Measurements from ENCODE around the gene OR8D1. TPM values are rescaled to one million over a fixed set of nuclear protein-coding genes. Genes with fewer than 3 reads are reported as not detected.

Gene OR8D1
- total and polyA plus RNA-seq, 4 donors, result not detected

DNA sequence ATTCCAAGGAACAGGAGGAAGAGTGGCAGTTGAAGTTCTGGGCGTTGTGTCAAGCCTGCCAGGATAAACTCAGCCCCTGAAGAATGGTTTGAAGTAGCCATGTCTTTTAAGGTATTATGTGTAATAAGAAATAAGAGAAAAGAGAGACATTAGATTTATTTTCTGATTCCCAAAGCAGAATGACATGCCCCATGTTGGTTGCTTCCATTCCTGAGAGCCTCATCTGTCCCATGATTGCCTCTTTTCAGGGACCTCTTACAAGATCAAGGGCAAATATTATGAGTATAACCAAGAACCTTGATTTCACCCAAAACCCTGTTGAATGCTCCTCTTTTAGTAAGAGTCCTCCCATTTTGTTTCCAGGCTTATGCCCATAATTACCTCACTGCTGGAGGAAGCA is 6.3 kb upstream of the OR8D1 start, which contains the start of gene OR8D2:
TSS of gene OR8D2 (minus strand) at position 101 of the 400 bp plus-strand sequence. CDS start at position 101, 0 bp downstream.
- 77 to 86% methylated on average over 1 of the region's 1 CpG for WGBS, 2 donors
- no peaks in the 10 kb centered on the region for H3K36me3 ChIP-seq (ENCODE audit: control insufficient read depth in 4 of 4, insufficient read depth in 4 of 4, low read length in 4 of 4)

DNA sequence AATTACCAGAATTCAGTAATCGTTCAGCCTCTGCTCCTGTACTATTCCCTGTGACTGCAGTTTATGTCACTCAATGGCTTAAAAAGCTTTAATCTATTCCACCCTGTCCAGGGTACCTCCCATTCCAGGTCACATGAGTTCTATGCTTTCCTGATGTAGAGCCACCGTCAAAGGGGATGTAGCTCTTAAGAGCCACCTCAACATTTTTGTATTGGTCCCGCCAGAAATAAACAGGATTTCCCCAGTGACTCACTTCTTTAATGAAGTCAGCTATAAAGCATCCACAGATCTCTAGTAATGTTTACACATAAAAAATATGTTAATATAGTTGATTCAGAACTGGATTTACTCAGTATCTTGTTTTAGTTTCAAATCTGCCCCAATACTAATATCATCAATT is 1.3 kb upstream of the OR8D1 start:
- no peak for ATAC-seq (ENCODE audit: insufficient read depth, low FRiP score)
- DNase-seq, result peak in 1 of 3 donors; percentile 7
- Histone ChIP-seq H3K9me3 (ENCODE audit: control insufficient read depth in 4 of 4, insufficient read depth in 3 of 4, low read length in 3 of 4) (peaks cover 0 to 4% (median 0%) of the 10 kb centered on the region in 4 donors), H3K27ac (ENCODE audit: low read depth in 1 of 2, low read length in 1 of 2) (no peak overlapping the region), H3K4me3 (no peak overlapping the region), H3K9ac (ENCODE audit: insufficient read depth in 1 of 2, low read length in 2 of 2) (no peak overlapping the region), H3K4me1 (ENCODE audit: control insufficient read depth in 5 of 5, insufficient read depth in 5 of 5, low read length in 5 of 5) (no peaks in the 10 kb centered on the region), H3K27me3 (ENCODE audit: control insufficient read depth in 3 of 3, insufficient read depth in 3 of 3, low read length in 2 of 3) (peaks cover 0 to 2% (median 0%) of the 10 kb centered on the region in 3 donors), H3K36me3 (ENCODE audit: control insufficient read depth in 4 of 4, insufficient read depth in 4 of 4, low read length in 4 of 4) (no peaks in the 10 kb centered on the region)
- WGBS, 2 donors, result 40 to 58% methylated on average over 3 of the region's 3 CpGs
- TF ChIP-seq, protein P1, sequence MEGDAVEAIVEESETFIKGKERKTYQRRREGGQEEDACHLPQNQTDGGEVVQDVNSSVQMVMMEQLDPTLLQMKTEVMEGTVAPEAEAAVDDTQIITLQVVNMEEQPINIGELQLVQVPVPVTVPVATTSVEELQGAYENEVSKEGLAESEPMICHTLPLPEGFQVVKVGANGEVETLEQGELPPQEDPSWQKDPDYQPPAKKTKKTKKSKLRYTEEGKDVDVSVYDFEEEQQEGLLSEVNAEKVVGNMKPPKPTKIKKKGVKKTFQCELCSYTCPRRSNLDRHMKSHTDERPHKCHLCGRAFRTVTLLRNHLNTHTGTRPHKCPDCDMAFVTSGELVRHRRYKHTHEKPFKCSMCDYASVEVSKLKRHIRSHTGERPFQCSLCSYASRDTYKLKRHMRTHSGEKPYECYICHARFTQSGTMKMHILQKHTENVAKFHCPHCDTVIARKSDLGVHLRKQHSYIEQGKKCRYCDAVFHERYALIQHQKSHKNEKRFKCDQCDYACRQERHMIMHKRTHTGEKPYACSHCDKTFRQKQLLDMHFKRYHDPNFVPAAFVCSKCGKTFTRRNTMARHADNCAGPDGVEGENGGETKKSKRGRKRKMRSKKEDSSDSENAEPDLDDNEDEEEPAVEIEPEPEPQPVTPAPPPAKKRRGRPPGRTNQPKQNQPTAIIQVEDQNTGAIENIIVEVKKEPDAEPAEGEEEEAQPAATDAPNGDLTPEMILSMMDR (IDR thresholded peaks at IDR 0.05; ENCODE audit: control extremely low read depth, extremely low read depth), result no peak

More for the DNA sequence above, 6.3 kb upstream of the OR8D1 start, which contains the start of gene OR8D2:
- Histone ChIP-seq H3K4me1 (ENCODE audit: control insufficient read depth in 5 of 5, insufficient read depth in 5 of 5, low read length in 5 of 5) (no peaks in the 10 kb centered on the region), H3K4me3 (no peak within 1 kb of the TSS), H3K9me3 (ENCODE audit: control insufficient read depth in 4 of 4, insufficient read depth in 3 of 4, low read length in 3 of 4) (peaks cover 0 to 4% (median under 1%) of the 10 kb centered on the region in 4 donors), H3K27me3 (ENCODE audit: control insufficient read depth in 3 of 3, insufficient read depth in 3 of 3, low read length in 2 of 3) (peaks cover 0 to 2% (median 0%) of the 10 kb centered on the region in 3 donors), H3K27ac (ENCODE audit: low read depth in 1 of 2, low read length in 1 of 2) (no peak within 1 kb of the TSS), H3K9ac (ENCODE audit: insufficient read depth in 1 of 2, low read length in 2 of 2) (no peak within 1 kb of the TSS)
- ATAC-seq (ENCODE audit: insufficient read depth, low FRiP score), result no peak
- TF ChIP-seq, protein P1 (IDR thresholded peaks at IDR 0.05; ENCODE audit: control extremely low read depth, extremely low read depth), result no peak
- DNase-seq, result no peak

DNA sequence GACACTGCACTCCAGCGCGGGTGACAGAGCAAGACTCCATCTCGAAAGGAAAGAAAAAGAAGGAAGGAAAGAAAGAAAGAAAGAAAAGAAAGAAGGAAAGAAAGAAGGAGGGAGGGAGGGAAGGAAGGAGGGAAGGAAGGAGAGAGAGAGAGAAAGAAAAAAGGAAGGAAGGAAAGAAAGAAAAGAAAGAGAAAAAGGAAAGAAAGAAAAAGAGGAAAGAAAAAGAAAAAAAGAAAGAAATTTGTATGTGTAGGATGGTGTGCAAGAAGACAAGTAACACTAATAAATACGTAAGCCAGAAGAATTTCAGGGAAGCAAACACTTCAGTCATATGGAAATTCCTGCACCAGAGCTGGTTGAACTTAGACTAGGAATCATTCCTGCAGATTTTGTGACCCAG is 618 bp downstream of the OR8D1 start:
- H3K27me3 ChIP-seq (ENCODE audit: control insufficient read depth in 3 of 3, insufficient read depth in 3 of 3, low read length in 2 of 3), result peaks cover 0 to under 1% (median 0%) of the 10 kb centered on the region in 3 donors
- ATAC-seq (ENCODE audit: insufficient read depth, low FRiP score) (no peak), DNase-seq (no peak)
- no peak overlapping the region for H3K4me3 ChIP-seq
- no peaks in the 10 kb centered on the region for H3K36me3 ChIP-seq (ENCODE audit: control insufficient read depth in 4 of 4, insufficient read depth in 4 of 4, low read length in 4 of 4)
- H3K4me1 ChIP-seq (ENCODE audit: control insufficient read depth in 5 of 5, insufficient read depth in 5 of 5, low read length in 5 of 5), result no peaks in the 10 kb centered on the region
- H3K27ac ChIP-seq (ENCODE audit: low read depth in 1 of 2, low read length in 1 of 2), result no peak overlapping the region
- WGBS, 2 donors, result 80 to 95% methylated on average over 4 of the region's 4 CpGs
- H3K9me3 ChIP-seq (ENCODE audit: control insufficient read depth in 4 of 4, insufficient read depth in 3 of 4, low read length in 3 of 4), result no peaks in the 10 kb centered on the region
- no peak overlapping the region for H3K9ac ChIP-seq (ENCODE audit: insufficient read depth in 1 of 2, low read length in 2 of 2)
- TF ChIP-seq, protein P1 (IDR thresholded peaks at IDR 0.05; ENCODE audit: control extremely low read depth, extremely low read depth), result no peak

DNA sequence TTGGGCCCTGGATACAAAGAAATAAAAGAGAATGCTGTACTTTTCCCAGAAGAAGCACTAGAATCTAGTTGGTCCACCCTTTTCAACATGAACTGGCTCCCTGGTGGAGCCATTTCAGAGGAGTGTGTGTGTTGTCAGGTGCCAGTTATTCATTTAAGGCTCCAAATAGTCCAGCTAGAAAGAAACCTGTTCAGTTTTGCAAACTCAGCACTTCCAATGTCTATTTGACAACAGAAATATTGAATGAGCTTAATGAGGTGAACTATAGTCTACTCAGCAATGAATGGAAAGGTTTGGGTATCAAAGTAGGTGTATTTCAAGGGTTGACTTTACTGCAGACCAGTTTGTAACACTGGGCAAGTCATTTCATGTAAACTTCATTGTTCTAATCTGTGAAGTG is 2.1 kb downstream of the OR8D1 start:
- Histone ChIP-seq H3K27ac (ENCODE audit: low read depth in 1 of 2, low read length in 1 of 2) (no peak overlapping the region), H3K4me3 (no peak overlapping the region), H3K36me3 (ENCODE audit: control insufficient read depth in 4 of 4, insufficient read depth in 4 of 4, low read length in 4 of 4) (no peaks in the 10 kb centered on the region), H3K9ac (ENCODE audit: insufficient read depth in 1 of 2, low read length in 2 of 2) (no peak overlapping the region), H3K9me3 (ENCODE audit: control insufficient read depth in 4 of 4, insufficient read depth in 3 of 4, low read length in 3 of 4) (no peaks in the 10 kb centered on the region), H3K4me1 (ENCODE audit: control insufficient read depth in 5 of 5, insufficient read depth in 5 of 5, low read length in 5 of 5) (no peaks in the 10 kb centered on the region), H3K27me3 (ENCODE audit: control insufficient read depth in 3 of 3, insufficient read depth in 3 of 3, low read length in 2 of 3) (no peaks in the 10 kb centered on the region)
- ATAC-seq (ENCODE audit: insufficient read depth, low FRiP score), result no peak
- DNase-seq, result no peak
- TF ChIP-seq, protein P1 (IDR thresholded peaks at IDR 0.05; ENCODE audit: control extremely low read depth, extremely low read depth), result no peak

Data from lung (tissue), 12 donors.